Trophoblast cell (in vitro differentiated cells and primary cell): ENCODE measurements around the gene SARS1.
A peak's percentile ranks its signal among the peaks of the same experiment; 100 is the strongest.

Experiments
- DNase-seq, 2 donors: peaks; one replicate each; pipeline ENCODE4 v3.0.0-alpha.2; 2016
- H2AFZ ChIP-seq: 2 replicates; pipeline ENCODE4 v1.6.1; 2013; ENCODE audit warnings: low read length, moderate library complexity, mild to moderate bottlenecking; ENCODE audit not compliant: insufficient read depth, poor library complexity
- H2AK5ac ChIP-seq: 2 replicates; pipeline ENCODE4 v1.6.1; 2013; ENCODE audit warnings: mild to moderate bottlenecking, low read length
- H2BK120ac ChIP-seq: 2 replicates; pipeline ENCODE4 v1.6.1; 2013; ENCODE audit warnings: low read length, mild to moderate bottlenecking, moderate library complexity; ENCODE audit not compliant: insufficient read depth, poor library complexity
- H2BK12ac ChIP-seq: 2 replicates; pipeline ENCODE4 v1.6.1; 2013; ENCODE audit warnings: mild to moderate bottlenecking, low read length, moderate library complexity
- H2BK5ac ChIP-seq: 2 replicates; pipeline ENCODE4 v1.6.1; 2013; ENCODE audit warnings: low read length, low read depth, moderate library complexity, mild to moderate bottlenecking; ENCODE audit not compliant: poor library complexity
- H3K14ac ChIP-seq: 2 replicates; pipeline ENCODE4 v1.6.1; 2013; ENCODE audit warnings: mild to moderate bottlenecking, low read length
- H3K18ac ChIP-seq: 2 replicates; pipeline ENCODE4 v1.6.1; 2013; ENCODE audit warnings: mild to moderate bottlenecking, low read length
- H3K23ac ChIP-seq: 2 replicates; pipeline ENCODE4 v1.6.1; 2013; ENCODE audit warnings: low read length
- H3K27ac ChIP-seq: 2 replicates; pipeline ENCODE4 v1.5.1; 2013; ENCODE audit warnings: low read depth, mild to moderate bottlenecking, inconsistent platforms, low read length, moderate library complexity
- H3K27me3 ChIP-seq: 2 replicates; pipeline ENCODE4 v1.6.1; 2013; ENCODE audit warnings: inconsistent platforms, mild to moderate bottlenecking, low read length, moderate library complexity; ENCODE audit not compliant: insufficient read depth
- H3K36me3 ChIP-seq, 2 experiments: 1 replicate in 1 of 2; 2 replicates in 1 of 2; pipeline ENCODE4 v1.6.1; 2013; ENCODE audit warnings: low read length in 2 of 2, mild to moderate bottlenecking in 2 of 2, moderate library complexity in 1 of 2; ENCODE audit not compliant: insufficient read depth in 2 of 2, control insufficient read depth in 1 of 2
- H3K4ac ChIP-seq: 2 replicates; pipeline ENCODE4 v1.6.1; 2013; ENCODE audit warnings: low read depth, mild to moderate bottlenecking, low read length, moderate library complexity
- H3K4me1 ChIP-seq, 2 experiments: 1 replicate in 1 of 2; 2 replicates in 1 of 2; pipeline ENCODE4 v1.6.1; 2013; ENCODE audit warnings: low read length in 2 of 2, mild to moderate bottlenecking in 2 of 2, moderate library complexity in 1 of 2; ENCODE audit not compliant: insufficient read depth in 2 of 2, control insufficient read depth in 1 of 2
- H3K4me2 ChIP-seq: 2 replicates; pipeline ENCODE4 v1.6.1; 2013; ENCODE audit warnings: inconsistent platforms, mild to moderate bottlenecking, low read length, moderate library complexity
- H3K4me3 ChIP-seq: 2 replicates; pipeline ENCODE4 v1.5.1; 2013; ENCODE audit warnings: mild to moderate bottlenecking, low read depth, low read length, inconsistent platforms
- H3K79me1 ChIP-seq: one replicate; pipeline ENCODE4 v1.6.1; 2013; ENCODE audit warnings: low read length
- H3K79me2 ChIP-seq: 2 replicates; pipeline ENCODE4 v1.6.1; 2013; ENCODE audit warnings: low read length, mild to moderate bottlenecking; ENCODE audit not compliant: control insufficient read depth, insufficient read depth, poor library complexity
- H3K9ac ChIP-seq: 2 replicates; pipeline ENCODE4 v1.6.1; 2013; ENCODE audit warnings: mild to moderate bottlenecking, low read length
- H3K9me3 ChIP-seq: 2 replicates; pipeline ENCODE4 v1.6.1; 2013; ENCODE audit warnings: low read depth, mild to moderate bottlenecking, control low read depth, inconsistent platforms, low read length; ENCODE audit not compliant: insufficient read depth
- H4K12ac ChIP-seq: 2 replicates; pipeline ENCODE4 v1.6.1; 2013; ENCODE audit warnings: low read depth, mild to moderate bottlenecking, low read length, moderate library complexity
- H4K8ac ChIP-seq: 2 replicates; pipeline ENCODE4 v1.6.1; 2013; ENCODE audit warnings: low read depth, mild to moderate bottlenecking, low read length, moderate library complexity
- H4K91ac ChIP-seq: one replicate; pipeline ENCODE4 v1.6.1; 2013; ENCODE audit warnings: low read depth, mild to moderate bottlenecking, low read length, moderate library complexity
- WGBS: extraction: QIAGEN DNeasy Blood & Tissue Kit; methylation state at CpG from one replicate; pipeline ENCODE4 v1.1.7; 2013; ENCODE audit warnings: missing lambda C conversion rate; ENCODE audit not compliant: insufficient read length, insufficient coverage; ENCODE audit errors: extremely low coverage; 5-methylcytosine and 5-hydroxymethylcytosine counted together

The SARS1 gene

DNA sequence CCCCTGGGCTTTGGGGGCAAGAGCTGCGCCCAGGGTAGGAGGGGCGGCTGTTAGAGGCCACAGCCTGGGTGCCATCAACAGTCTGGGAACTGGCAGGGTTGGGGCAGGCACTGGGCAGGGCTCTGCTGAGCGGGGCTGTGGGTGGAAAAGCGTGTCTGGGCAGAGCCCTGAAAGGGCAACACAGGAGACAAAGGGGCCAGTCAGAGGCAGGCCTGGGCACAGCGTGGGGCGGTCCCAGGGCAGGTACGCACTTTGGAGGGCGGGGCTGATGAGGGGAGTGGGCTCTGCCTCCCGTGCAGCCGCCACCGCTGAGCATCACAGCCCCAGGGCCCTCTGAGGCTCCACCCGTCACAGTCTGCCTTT is 49.5 kb downstream of the SARS1 start:
- H3K9me3 ChIP-seq = peaks cover 5% of the 10 kb centered on the region
- H3K27me3 ChIP-seq = no peaks in the 10 kb centered on the region
- H3K23ac ChIP-seq = no peak overlapping the region
- peaks cover 11 to 16% of the 10 kb centered on the region in 2 experiments for H3K4me1 ChIP-seq
- no CpG with 5 or more reads among the region's 12 CpGs for WGBS
- no peak overlapping the region for H2BK120ac ChIP-seq
- no peak overlapping the region for H2AK5ac ChIP-seq
- no peak overlapping the region for H3K4me3 ChIP-seq
- H3K9ac ChIP-seq = no peak overlapping the region
- H3K14ac ChIP-seq = no peak overlapping the region
- H2BK5ac ChIP-seq = no peak overlapping the region
- H4K91ac ChIP-seq = no peak overlapping the region
- no peak overlapping the region for H3K4ac ChIP-seq
- H2BK12ac ChIP-seq = peak overlapping the region; percentile 40
- H4K8ac ChIP-seq = no peak overlapping the region
- no peak overlapping the region for H4K12ac ChIP-seq
- H3K79me2 ChIP-seq = no peaks in the 10 kb centered on the region
- no peak for DNase-seq
- no peak overlapping the region for H3K27ac ChIP-seq
- H3K79me1 ChIP-seq = peaks cover 7% of the 10 kb centered on the region
- H3K18ac ChIP-seq = no peak overlapping the region
- H2AFZ ChIP-seq = no peak overlapping the region
- H3K4me2 ChIP-seq = no peak overlapping the region
- H3K36me3 ChIP-seq = peaks cover 65 to 68% of the 10 kb centered on the region in 2 experiments

DNA sequence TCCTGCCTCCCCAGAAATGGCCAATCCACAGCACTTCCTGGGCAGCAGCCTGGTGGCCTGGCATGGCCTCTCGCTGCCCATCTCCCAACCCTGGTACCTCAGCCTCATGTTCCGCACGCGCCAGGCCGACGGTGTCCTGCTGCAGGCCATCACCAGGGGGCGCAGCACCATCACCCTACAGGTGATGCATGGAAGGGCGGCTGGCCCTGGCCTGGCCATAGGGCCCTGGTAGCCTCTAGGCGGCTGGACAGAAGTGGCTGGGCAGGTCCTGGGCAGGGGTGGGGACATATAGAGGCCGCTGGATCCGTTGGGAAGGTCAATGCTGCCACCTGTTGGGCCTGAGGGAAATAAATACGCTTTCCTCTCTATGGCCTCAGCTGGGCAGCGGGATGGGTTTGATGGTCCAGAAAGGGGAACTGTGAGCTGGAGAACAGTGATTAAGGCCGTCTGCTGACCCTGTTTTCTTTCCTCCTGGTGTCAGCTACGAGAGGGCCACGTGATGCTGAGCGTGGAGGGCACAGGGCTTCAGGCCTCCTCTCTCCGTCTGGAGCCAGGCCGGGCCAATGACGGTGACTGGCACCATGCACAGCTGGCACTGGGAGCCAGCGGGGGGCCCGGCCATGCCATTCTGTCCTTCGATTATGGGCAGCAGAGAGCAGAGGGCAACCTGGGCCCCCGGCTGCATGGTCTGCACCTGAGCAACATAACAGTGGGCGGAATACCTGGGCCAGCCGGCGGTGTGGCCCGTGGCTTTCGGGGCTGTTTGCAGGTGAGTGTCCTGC is 50.1 kb downstream of the SARS1 start:
- Histone ChIP-seq H3K36me3 (peaks cover 65 to 68% of the 10 kb centered on the region in 2 experiments), H3K18ac (no peak overlapping the region), H3K9me3 (peaks cover 11% of the 10 kb centered on the region), H2AFZ (no peak overlapping the region), H3K27ac (no peak overlapping the region), H3K9ac (no peak overlapping the region), H2BK5ac (no peak overlapping the region), H3K79me1 (peaks cover 7% of the 10 kb centered on the region), H3K14ac (no peak overlapping the region), H4K12ac (no peak overlapping the region), H2AK5ac (peak overlapping the region; percentile 28), H2BK12ac (peak overlapping the region; percentile 16), H4K8ac (no peak overlapping the region), H3K27me3 (no peaks in the 10 kb centered on the region), H3K4ac (no peak overlapping the region), H3K4me2 (no peak overlapping the region), H3K79me2 (no peaks in the 10 kb centered on the region), H3K4me3 (no peak overlapping the region), H4K91ac (peak overlapping the region; percentile 28), H3K23ac (no peak overlapping the region), H2BK120ac (no peak overlapping the region), H3K4me1 (peaks cover 11 to 16% of the 10 kb centered on the region in 2 experiments)
- DNase-seq = peak; percentile 99
- no CpG with 5 or more reads among the region's 29 CpGs for WGBS

DNA sequence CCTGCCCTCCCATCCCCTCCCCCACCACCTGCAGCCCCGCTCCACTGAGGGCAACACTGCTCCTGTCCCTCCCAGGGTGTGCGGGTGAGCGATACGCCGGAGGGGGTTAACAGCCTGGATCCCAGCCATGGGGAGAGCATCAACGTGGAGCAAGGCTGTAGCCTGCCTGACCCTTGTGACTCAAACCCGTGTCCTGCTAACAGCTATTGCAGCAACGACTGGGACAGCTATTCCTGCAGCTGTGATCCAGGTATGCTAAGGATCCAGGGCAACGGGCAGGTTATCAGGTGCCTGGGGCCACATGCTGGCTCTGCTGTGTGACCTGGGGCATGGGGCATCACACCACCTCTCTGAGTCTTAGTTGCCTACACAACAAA is 50.6 kb downstream of the SARS1 start:
- H4K91ac ChIP-seq = no peak overlapping the region

DNA sequence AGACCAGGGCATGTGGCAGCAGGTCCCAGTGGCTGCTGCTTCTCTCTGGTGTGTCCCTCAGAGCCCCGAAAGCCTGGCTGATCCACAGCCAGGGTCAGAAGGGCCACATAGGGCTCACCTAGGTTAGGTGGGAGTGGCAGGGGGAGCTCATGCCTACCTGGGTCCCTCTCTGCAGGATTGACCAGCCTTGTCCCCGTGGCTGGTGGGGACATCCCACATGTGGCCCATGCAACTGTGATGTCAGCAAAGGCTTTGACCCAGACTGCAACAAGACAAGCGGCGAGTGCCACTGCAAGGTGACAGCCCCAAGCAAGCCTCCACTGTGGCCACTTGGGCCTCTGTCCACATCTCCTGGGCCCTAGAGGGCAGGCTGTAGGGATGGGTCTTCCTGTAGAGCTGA is 51.3 kb downstream of the SARS1 start:
- Histone ChIP-seq H4K8ac (no peak overlapping the region), H4K91ac (no peak overlapping the region), H2BK5ac (no peak overlapping the region), H3K9ac (no peak overlapping the region), H2BK12ac (no peak overlapping the region), H3K23ac (no peak overlapping the region), H3K9me3 (peaks cover 14% of the 10 kb centered on the region), H2AFZ (no peak overlapping the region), H4K12ac (no peak overlapping the region), H3K18ac (no peak overlapping the region), H3K27ac (no peak overlapping the region), H3K4me1 (peaks cover 9 to 13% of the 10 kb centered on the region in 2 experiments), H3K4me2 (no peak overlapping the region), H3K14ac (no peak overlapping the region), H3K4ac (no peak overlapping the region), H3K79me1 (peaks cover 7% of the 10 kb centered on the region), H3K27me3 (no peaks in the 10 kb centered on the region), H3K36me3 (peaks cover 73 to 74% of the 10 kb centered on the region in 2 experiments), H2BK120ac (no peak overlapping the region), H3K4me3 (no peak overlapping the region), H3K79me2 (no peaks in the 10 kb centered on the region), H2AK5ac (peak overlapping the region; percentile 26)
- DNase-seq = peak in 1 of 2 donors; percentile 26
- no CpG with 5 or more reads among the region's 4 CpGs for WGBS

More for the DNA sequence above, 50.6 kb downstream of the SARS1 start:
- no peak overlapping the region for H3K9ac ChIP-seq
- no peak overlapping the region for H2BK120ac ChIP-seq
- H3K14ac ChIP-seq = no peak overlapping the region
- H3K4me3 ChIP-seq = no peak overlapping the region
- no peak overlapping the region for H2BK12ac ChIP-seq
- H3K36me3 ChIP-seq = peaks cover 66 to 68% of the 10 kb centered on the region in 2 experiments
- H2BK5ac ChIP-seq = no peak overlapping the region
- H3K18ac ChIP-seq = no peak overlapping the region
- H2AK5ac ChIP-seq = no peak overlapping the region
- H3K79me1 ChIP-seq = peaks cover 7% of the 10 kb centered on the region
- DNase-seq = peak; percentile 99
- WGBS = no CpG with 5 or more reads among the region's 9 CpGs
- no peak overlapping the region for H3K4ac ChIP-seq
- H3K9me3 ChIP-seq = peaks cover 14% of the 10 kb centered on the region
- no peaks in the 10 kb centered on the region for H3K79me2 ChIP-seq
- H3K4me2 ChIP-seq = no peak overlapping the region
- no peak overlapping the region for H3K23ac ChIP-seq
- H4K12ac ChIP-seq = no peak overlapping the region
- no peaks in the 10 kb centered on the region for H3K27me3 ChIP-seq
- H4K8ac ChIP-seq = no peak overlapping the region
- no peak overlapping the region for H3K27ac ChIP-seq
- no peak overlapping the region for H2AFZ ChIP-seq
- peaks cover 11 to 16% of the 10 kb centered on the region in 2 experiments for H3K4me1 ChIP-seq
